ENCODE measurements around the gene ST3GAL3. TPM values are rescaled to one million over a fixed set of nuclear protein-coding genes. Genes with fewer than 3 reads are reported as not detected.

ST3GAL3 gene
- polyA plus RNA-seq, 1 donor (not counting 4 experiments of a cell fraction or from before 2014, with no cell fraction given) = 10.0 TPM

GRCh38 chr1:43847290-43847689, 140.0 kb downstream of the ST3GAL3 start:
- H3K9ac ChIP-seq (ENCODE audit: control insufficient read depth, extremely low read depth, insufficient read depth, low read length) = no peak overlapping the region
- H4K20me1 ChIP-seq (ENCODE audit: control insufficient read depth, extremely low read depth, insufficient read depth, low read length) = no peaks in the 10 kb centered on the region
- peak; percentile 77 for FAIRE-seq
- H3K27ac ChIP-seq (ENCODE audit: control insufficient read depth, insufficient read depth, low read length) = no peak overlapping the region
- no peaks in the 10 kb centered on the region for H3K79me2 ChIP-seq (ENCODE audit: control insufficient read depth, insufficient read depth, low read length)
- no peaks in the 10 kb centered on the region for H3K27me3 ChIP-seq (ENCODE audit: control insufficient read depth, extremely low read depth, insufficient read depth, low read length)
- H2AFZ ChIP-seq (ENCODE audit: control insufficient read depth, low read length) = no peak overlapping the region
- no peaks in the 10 kb centered on the region for H3K9me3 ChIP-seq (ENCODE audit: control insufficient read depth, low read depth, low read length)
- no peak overlapping the region for H3K4me3 ChIP-seq (ENCODE audit: control insufficient read depth in 2 of 3, extremely low read depth in 1 of 3, insufficient read depth in 2 of 3, low read depth in 1 of 3, low read length in 3 of 3)
- TF ChIP-seq EZH2 (IDR thresholded peaks at IDR 0.05; ENCODE audit: low read length) (no peak), CTCF (optimal IDR thresholded peaks at IDR 0.05 in 1 of 3, IDR thresholded peaks at IDR 0.05 in 1 of 3, conservative IDR thresholded peaks at IDR 0.05 in 1 of 3; ENCODE audit: extremely low read depth in 1 of 3, insufficient read depth in 2 of 3, low read length in 3 of 3) (no peak)
- H3K36me3 ChIP-seq (ENCODE audit: control insufficient read depth in 2 of 2, extremely low read depth in 1 of 2, insufficient read depth in 2 of 2, low read length in 2 of 2) = no peaks in the 10 kb centered on the region
- no peak for DNase-seq (ENCODE audit: low read depth, low spot score)
- peaks cover 14% of the 10 kb centered on the region for H3K4me1 ChIP-seq (ENCODE audit: control insufficient read depth, extremely low read depth, insufficient read depth, low read length)
- H3K4me2 ChIP-seq (ENCODE audit: control insufficient read depth, extremely low read depth, insufficient read depth, low read depth, low read length) = no peak overlapping the region
- dilution Hi-C loops (cut with MboI; ENCODE audit: extremely low pct_ligation_motif_present, low sequenced_read_pairs) = loop anchor here (25.0 kb wide), 1 partner anchor 90 kb away; the partner anchor contains the start of genes ARTN and IPO13
- no peaks in the 10 kb centered on the region for H3K9me1 ChIP-seq (ENCODE audit: control insufficient read depth, extremely low read depth, insufficient read depth, low read length)

- dilution Hi-C loops (cut with MboI; ENCODE audit: extremely low pct_ligation_motif_present, low sequenced_read_pairs) = loop anchor here (25.0 kb wide), 1 partner anchor 89 kb away; the partner anchor contains the start of genes ARTN and IPO13
- no peak for TF ChIP-seq EZH2 (IDR thresholded peaks at IDR 0.05; ENCODE audit: low read length)
- no peak for TF ChIP-seq CTCF (optimal IDR thresholded peaks at IDR 0.05 in 1 of 3, IDR thresholded peaks at IDR 0.05 in 1 of 3, conservative IDR thresholded peaks at IDR 0.05 in 1 of 3; ENCODE audit: extremely low read depth in 1 of 3, insufficient read depth in 2 of 3, low read length in 3 of 3)
- H3K9ac ChIP-seq (ENCODE audit: control insufficient read depth, extremely low read depth, insufficient read depth, low read length) = no peak overlapping the region
Measured at GRCh38 chr1:43847882-43848281, 140.5 kb downstream of the ST3GAL3 start.

More at GRCh38 chr1:43847882-43848281, 140.5 kb downstream of the ST3GAL3 start:
- H3K27me3 ChIP-seq (ENCODE audit: control insufficient read depth, extremely low read depth, insufficient read depth, low read length) = no peaks in the 10 kb centered on the region
- H3K36me3 ChIP-seq (ENCODE audit: control insufficient read depth in 2 of 2, extremely low read depth in 1 of 2, insufficient read depth in 2 of 2, low read length in 2 of 2) = no peaks in the 10 kb centered on the region
- no peaks in the 10 kb centered on the region for H3K9me1 ChIP-seq (ENCODE audit: control insufficient read depth, extremely low read depth, insufficient read depth, low read length)
- DNase-seq (ENCODE audit: low read depth, low spot score) (no peak), FAIRE-seq (no peak)
- H3K4me3 ChIP-seq (ENCODE audit: control insufficient read depth in 2 of 3, extremely low read depth in 1 of 3, insufficient read depth in 2 of 3, low read depth in 1 of 3, low read length in 3 of 3) = no peak overlapping the region
- H3K79me2 ChIP-seq (ENCODE audit: control insufficient read depth, insufficient read depth, low read length) = no peaks in the 10 kb centered on the region
- H2AFZ ChIP-seq (ENCODE audit: control insufficient read depth, low read length) = no peak overlapping the region
- no peaks in the 10 kb centered on the region for H3K9me3 ChIP-seq (ENCODE audit: control insufficient read depth, low read depth, low read length)
- no peak overlapping the region for H3K27ac ChIP-seq (ENCODE audit: control insufficient read depth, insufficient read depth, low read length)
- no peaks in the 10 kb centered on the region for H4K20me1 ChIP-seq (ENCODE audit: control insufficient read depth, extremely low read depth, insufficient read depth, low read length)
- no peak overlapping the region for H3K4me2 ChIP-seq (ENCODE audit: control insufficient read depth, extremely low read depth, insufficient read depth, low read depth, low read length)
- H3K4me1 ChIP-seq (ENCODE audit: control insufficient read depth, extremely low read depth, insufficient read depth, low read length) = peaks cover 19% of the 10 kb centered on the region

All from keratinocyte (primary cell).